HepG2 (cell line): ENCODE measurements around the gene TBX6. TPM values are rescaled to one million over a fixed set of nuclear protein-coding genes. Genes with fewer than 3 reads are reported as not detected.

ENCODE experiments used
- ATF1 ChIP-seq: IDR thresholded peaks from 2 replicates; pipeline ENCODE4 v1.6.1; 2016; ENCODE audit warnings: mild to moderate bottlenecking, control low read depth
- JUND ChIP-seq: sonication (generic); formaldehyde crosslinking; IDR thresholded peaks from 2 replicates; pipeline ENCODE4 v1.8.0; 2022; ENCODE audit warnings: mild to moderate bottlenecking, missing genetic modification reagents
- RARG ChIP-seq: sonication (generic); formaldehyde crosslinking; IDR thresholded peaks from 2 replicates; pipeline ENCODE4 v1.4.0; 2020; ENCODE audit warnings: low read depth, mild to moderate bottlenecking, missing genetic modification reagents
- RBAK ChIP-seq: sonication (generic); formaldehyde crosslinking; IDR thresholded peaks from 2 replicates; pipeline ENCODE4 v1.5.1; 2020; ENCODE audit warnings: mild to moderate bottlenecking, missing genetic modification reagents
- RBFOX2 ChIP-seq: fragments of 200-400 bp; formaldehyde crosslinking; IDR thresholded peaks from 2 replicates; pipeline ENCODE4 v1.6.1; 2017; ENCODE audit warnings: low read depth, mild to moderate bottlenecking, low read length
- SCMH1 ChIP-seq: sonication (generic); formaldehyde crosslinking; IDR thresholded peaks from 2 replicates; pipeline ENCODE4 v1.9.0; 2021; ENCODE audit warnings: missing genetic modification reagents, mild to moderate bottlenecking, borderline replicate concordance
- SKI ChIP-seq: fragments of 450-650 bp; IDR thresholded peaks from one replicate; pipeline ENCODE4 v1.6.1; 2018; ENCODE audit warnings: mild to moderate bottlenecking; ENCODE audit not compliant: partially characterized antibody
- TSC22D2 ChIP-seq: sonication (generic); formaldehyde crosslinking; IDR thresholded peaks from 2 replicates; pipeline ENCODE4 v1.5.1; 2020; ENCODE audit warnings: missing genetic modification reagents, mild to moderate bottlenecking, borderline replicate concordance
- ZNF282 ChIP-seq: fragments of 450-650 bp; IDR thresholded peaks from 2 replicates; pipeline ENCODE4 v1.6.1; 2018; ENCODE audit not compliant: partially characterized antibody
- ZNF468 ChIP-seq: sonication (generic); formaldehyde crosslinking; IDR thresholded peaks from 2 replicates; pipeline ENCODE4 v1.8.0; 2022; ENCODE audit warnings: mild to moderate bottlenecking, moderate library complexity, missing genetic modification reagents
- ZNF780A ChIP-seq: sonication (generic); formaldehyde crosslinking; IDR thresholded peaks from 2 replicates; pipeline ENCODE4 v1.8.0; 2022; ENCODE audit warnings: mild to moderate bottlenecking, missing genetic modification reagents, moderate library complexity
- ZNF790 ChIP-seq: sonication (generic); formaldehyde crosslinking; IDR thresholded peaks from 2 replicates; pipeline ENCODE4 v1.8.0; 2022; ENCODE audit warnings: missing genetic modification reagents, mild to moderate bottlenecking, borderline replicate concordance
- polyA plus RNA-seq, 8 experiments: library from polyadenylated mRNA; depleted of rRNA in 3 of 8; stranded (reverse) in 7 of 8; unstranded in 1 of 8; fragments of >200 nt; fragmentation: Illumina TruSeq in 4 of 8; extraction: Trizol in 4 of 8; gene quantifications; 2 replicates each; pipeline versions ENCODE4 v1.2.1 to v1.2.3, GENCODE V29; 2011 to 2016; ENCODE audit warnings: low read depth in 4 of 8, missing spikeins in 1 of 8, mixed read lengths in 1 of 8; ENCODE audit not compliant: insufficient read depth in 1 of 8
- total RNA-seq, 5 experiments: library from RNA; depleted of rRNA; stranded (reverse); fragments of >200 nt; fragmentation: Illumina TruSeq; extraction: Trizol; gene quantifications; 2 replicates each; pipeline ENCODE4 v1.2.3, GENCODE V29; 2016; ENCODE audit warnings: low read depth in 1 of 5
- TF ChIP-seq, protein P1 (sequence below), 2 experiments: sonication (generic) in 1 of 2; formaldehyde crosslinking in 1 of 2; IDR thresholded peaks; 2 replicates each; pipeline versions ENCODE4 v1.6.1 to v1.9.0; 2014 to 2022; ENCODE audit warnings: antibody characterized with exemption in 1 of 2, borderline replicate concordance in 1 of 2, inconsistent platforms in 1 of 2, low read depth in 1 of 2, missing genetic modification reagents in 1 of 2
- TF ChIP-seq, protein P2 (sequence below): IDR thresholded peaks from 2 replicates; pipeline ENCODE4 v1.6.1; 2016; ENCODE audit warnings: low read depth, control low read depth
- TF ChIP-seq, protein P3 (sequence below): sonication (generic); formaldehyde crosslinking; IDR thresholded peaks from 2 replicates; pipeline ENCODE4 v1.9.0; 2022; ENCODE audit warnings: low read depth, missing genetic modification reagents
- TF ChIP-seq, protein P4 (sequence below): sonication (generic); formaldehyde crosslinking; IDR thresholded peaks from 2 replicates; pipeline ENCODE4 v1.5.1; 2020; ENCODE audit warnings: missing genetic modification reagents, mild to moderate bottlenecking, borderline replicate concordance
- TF ChIP-seq, protein P5 (sequence below): sonication (generic); formaldehyde crosslinking; IDR thresholded peaks from 2 replicates; pipeline ENCODE4 v1.9.0; 2022; ENCODE audit warnings: missing genetic modification reagents, mild to moderate bottlenecking, borderline replicate concordance

The TBX6 gene
- total and polyA plus RNA-seq, 2 of the 13 experiments (the other 11 are each of a cell fraction or from before 2014, with no cell fraction given) = 0.24 to 0.42 TPM

DNA sequence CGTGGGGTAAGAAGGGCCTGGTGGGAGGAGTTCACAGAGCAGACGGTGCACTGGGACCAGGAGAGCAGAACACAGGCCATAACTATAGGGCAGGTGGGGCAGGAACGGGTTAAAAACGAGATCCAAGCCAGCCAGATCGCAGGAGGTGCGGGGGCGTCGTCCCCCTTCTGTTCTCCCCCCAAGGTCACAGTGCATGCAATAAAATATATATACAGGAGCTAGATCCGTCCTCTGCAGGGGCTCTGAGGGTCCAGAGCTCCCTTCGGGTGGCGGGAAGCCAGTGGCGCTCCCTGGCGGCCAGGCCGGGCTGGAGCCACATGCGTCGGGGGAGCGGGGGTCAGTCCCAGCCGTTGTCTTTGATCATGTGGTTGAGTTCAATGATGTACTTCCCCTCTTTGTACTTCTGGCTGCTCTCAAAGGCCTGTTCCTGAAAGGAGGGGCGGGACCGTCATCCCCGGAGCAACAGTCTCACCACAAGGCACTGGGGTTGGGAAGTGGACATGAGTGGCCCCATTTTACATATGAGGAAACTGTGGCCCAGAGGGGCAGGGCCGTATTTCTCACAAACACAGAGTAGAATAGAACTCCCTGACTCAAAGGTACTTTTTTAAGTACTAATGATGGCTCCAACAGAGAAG, 768 bp upstream of the TBX6 start (continued):
- TF ChIP-seq, protein P1, sequence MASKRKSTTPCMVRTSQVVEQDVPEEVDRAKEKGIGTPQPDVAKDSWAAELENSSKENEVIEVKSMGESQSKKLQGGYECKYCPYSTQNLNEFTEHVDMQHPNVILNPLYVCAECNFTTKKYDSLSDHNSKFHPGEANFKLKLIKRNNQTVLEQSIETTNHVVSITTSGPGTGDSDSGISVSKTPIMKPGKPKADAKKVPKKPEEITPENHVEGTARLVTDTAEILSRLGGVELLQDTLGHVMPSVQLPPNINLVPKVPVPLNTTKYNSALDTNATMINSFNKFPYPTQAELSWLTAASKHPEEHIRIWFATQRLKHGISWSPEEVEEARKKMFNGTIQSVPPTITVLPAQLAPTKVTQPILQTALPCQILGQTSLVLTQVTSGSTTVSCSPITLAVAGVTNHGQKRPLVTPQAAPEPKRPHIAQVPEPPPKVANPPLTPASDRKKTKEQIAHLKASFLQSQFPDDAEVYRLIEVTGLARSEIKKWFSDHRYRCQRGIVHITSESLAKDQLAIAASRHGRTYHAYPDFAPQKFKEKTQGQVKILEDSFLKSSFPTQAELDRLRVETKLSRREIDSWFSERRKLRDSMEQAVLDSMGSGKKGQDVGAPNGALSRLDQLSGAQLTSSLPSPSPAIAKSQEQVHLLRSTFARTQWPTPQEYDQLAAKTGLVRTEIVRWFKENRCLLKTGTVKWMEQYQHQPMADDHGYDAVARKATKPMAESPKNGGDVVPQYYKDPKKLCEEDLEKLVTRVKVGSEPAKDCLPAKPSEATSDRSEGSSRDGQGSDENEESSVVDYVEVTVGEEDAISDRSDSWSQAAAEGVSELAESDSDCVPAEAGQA (IDR thresholded peaks at IDR 0.05; ENCODE audit: low read depth) = peak; percentile 68
- TF ChIP-seq, protein P1 (CRISPR knock-in tag; IDR thresholded peaks at IDR 0.05; ENCODE audit: borderline replicate concordance) = no peak
- TF ChIP-seq RBAK (no peak), ZNF468 (CRISPR knock-in tag) (no peak), ZNF780A (CRISPR knock-in tag) (0 out of 2 replicates have a peak, but pooled peaks have one; percentile 27), ATF1 (CRISPR knock-in tag) (no peak; the same call in 1 of the 2 replicates), ZNF790 (CRISPR knock-in tag) (no peak), JUND (CRISPR knock-in tag) (peak; percentile 45; the same call in 1 of the 2 replicates), RARG (no peak), ZNF282 (no peak), RBFOX2 (no peak), TSC22D2 (no peak), SCMH1 (CRISPR knock-in tag) (no peak), SKI (peak; percentile 68)
- TF ChIP-seq, protein P2, sequence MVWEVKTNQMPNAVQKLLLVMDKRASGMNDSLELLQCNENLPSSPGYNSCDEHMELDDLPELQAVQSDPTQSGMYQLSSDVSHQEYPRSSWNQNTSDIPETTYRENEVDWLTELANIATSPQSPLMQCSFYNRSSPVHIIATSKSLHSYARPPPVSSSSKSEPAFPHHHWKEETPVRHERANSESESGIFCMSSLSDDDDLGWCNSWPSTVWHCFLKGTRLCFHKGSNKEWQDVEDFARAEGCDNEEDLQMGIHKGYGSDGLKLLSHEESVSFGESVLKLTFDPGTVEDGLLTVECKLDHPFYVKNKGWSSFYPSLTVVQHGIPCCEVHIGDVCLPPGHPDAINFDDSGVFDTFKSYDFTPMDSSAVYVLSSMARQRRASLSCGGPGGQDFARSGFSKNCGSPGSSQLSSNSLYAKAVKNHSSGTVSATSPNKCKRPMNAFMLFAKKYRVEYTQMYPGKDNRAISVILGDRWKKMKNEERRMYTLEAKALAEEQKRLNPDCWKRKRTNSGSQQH (CRISPR knock-in tag) = peak; percentile 55; the same call in 1 of the 2 replicates
- TF ChIP-seq, protein P3, sequence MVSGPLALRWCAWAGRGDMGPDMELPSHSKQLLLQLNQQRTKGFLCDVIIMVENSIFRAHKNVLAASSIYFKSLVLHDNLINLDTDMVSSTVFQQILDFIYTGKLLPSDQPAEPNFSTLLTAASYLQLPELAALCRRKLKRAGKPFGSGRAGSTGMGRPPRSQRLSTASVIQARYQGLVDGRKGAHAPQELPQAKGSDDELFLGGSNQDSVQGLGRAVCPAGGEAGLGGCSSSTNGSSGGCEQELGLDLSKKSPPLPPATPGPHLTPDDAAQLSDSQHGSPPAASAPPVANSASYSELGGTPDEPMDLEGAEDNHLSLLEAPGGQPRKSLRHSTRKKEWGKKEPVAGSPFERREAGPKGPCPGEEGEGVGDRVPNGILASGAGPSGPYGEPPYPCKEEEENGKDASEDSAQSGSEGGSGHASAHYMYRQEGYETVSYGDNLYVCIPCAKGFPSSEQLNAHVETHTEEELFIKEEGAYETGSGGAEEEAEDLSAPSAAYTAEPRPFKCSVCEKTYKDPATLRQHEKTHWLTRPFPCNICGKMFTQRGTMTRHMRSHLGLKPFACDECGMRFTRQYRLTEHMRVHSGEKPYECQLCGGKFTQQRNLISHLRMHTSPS (CRISPR knock-in tag) = no peak
- TF ChIP-seq, protein P4, sequence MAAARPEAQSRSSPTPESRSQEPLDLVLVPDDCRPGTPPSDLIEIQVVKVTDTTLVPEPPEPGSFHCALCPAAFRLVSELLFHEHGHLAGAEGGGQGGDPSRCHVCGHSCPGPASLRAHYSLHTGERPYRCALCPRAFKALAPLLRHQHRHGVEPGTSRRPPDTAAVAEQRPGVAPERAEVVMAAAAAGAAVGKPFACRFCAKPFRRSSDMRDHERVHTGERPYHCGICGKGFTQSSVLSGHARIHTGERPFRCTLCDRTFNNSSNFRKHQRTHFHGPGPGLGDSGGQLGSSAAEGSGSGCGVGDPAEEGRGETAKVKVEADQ (CRISPR knock-in tag) = no peak
- TF ChIP-seq, protein P5, sequence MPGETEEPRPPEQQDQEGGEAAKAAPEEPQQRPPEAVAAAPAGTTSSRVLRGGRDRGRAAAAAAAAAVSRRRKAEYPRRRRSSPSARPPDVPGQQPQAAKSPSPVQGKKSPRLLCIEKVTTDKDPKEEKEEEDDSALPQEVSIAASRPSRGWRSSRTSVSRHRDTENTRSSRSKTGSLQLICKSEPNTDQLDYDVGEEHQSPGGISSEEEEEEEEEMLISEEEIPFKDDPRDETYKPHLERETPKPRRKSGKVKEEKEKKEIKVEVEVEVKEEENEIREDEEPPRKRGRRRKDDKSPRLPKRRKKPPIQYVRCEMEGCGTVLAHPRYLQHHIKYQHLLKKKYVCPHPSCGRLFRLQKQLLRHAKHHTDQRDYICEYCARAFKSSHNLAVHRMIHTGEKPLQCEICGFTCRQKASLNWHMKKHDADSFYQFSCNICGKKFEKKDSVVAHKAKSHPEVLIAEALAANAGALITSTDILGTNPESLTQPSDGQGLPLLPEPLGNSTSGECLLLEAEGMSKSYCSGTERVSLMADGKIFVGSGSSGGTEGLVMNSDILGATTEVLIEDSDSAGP (CRISPR knock-in tag) = peak; percentile 67
